GM21360 (cell line): Measurements from ENCODE around the gene SLC49A4.
A peak's percentile ranks its signal among the peaks of the same experiment; 100 is the strongest.

Experiments
- ATAC-seq: cut with Tn5 transposase; IDR thresholded peaks from one replicate; pipeline ENCODE4 v1.9.1; 2021; ENCODE audit warnings: mild to moderate bottlenecking, moderate library complexity; ENCODE audit not compliant: unreplicated experiment

Gene SLC49A4

GRCh38 chr3:122784436-122784835 lies 10.4 kb upstream of the SLC49A4 start:
- ATAC-seq = no peak

- no peak for ATAC-seq
These were observed 9.6 kb upstream of the SLC49A4 start for GRCh38 chr3:122785231-122785630.

- ATAC-seq = no peak
These were observed 8.8 kb upstream of the SLC49A4 start for GRCh38 chr3:122786066-122786465.

- no peak for ATAC-seq
These were observed 7.0 kb upstream of the SLC49A4 start for GRCh38 chr3:122787872-122788271.

- no peak for ATAC-seq
These were observed 5.1 kb upstream of the SLC49A4 start for GRCh38 chr3:122789585-122790273.

GRCh38 chr3:122793568-122794416 lies 1.1 kb upstream of the SLC49A4 start, which contains the start of gene HSPBAP1:
Gene HSPBAP1 (minus strand): TSS chr3:122793831. CDS start chr3:122793680, 151 bp downstream.
- peak; percentile 57 for ATAC-seq

GRCh38 chr3:122794483-122794778 lies 438 bp upstream of the SLC49A4 start:
- ATAC-seq = no peak

GRCh38 chr3:122795674-122796195 lies 866 bp downstream of the SLC49A4 start:
- no peak for ATAC-seq

GRCh38 chr3:122797291-122797690 lies 2.4 kb downstream of the SLC49A4 start:
- no peak for ATAC-seq

GRCh38 chr3:122799322-122799721 lies 4.5 kb downstream of the SLC49A4 start:
- no peak for ATAC-seq

GRCh38 chr3:122800031-122800430 lies 5.2 kb downstream of the SLC49A4 start:
- no peak for ATAC-seq

- no peak for ATAC-seq
These were observed 5.9 kb downstream of the SLC49A4 start for GRCh38 chr3:122800706-122801237.

- no peak for ATAC-seq
These were observed 7.5 kb downstream of the SLC49A4 start for GRCh38 chr3:122802323-122802722.

GRCh38 chr3:122803977-122804376 lies 9.1 kb downstream of the SLC49A4 start:
- no peak for ATAC-seq

GRCh38 chr3:122810734-122811133 lies 15.9 kb downstream of the SLC49A4 start:
- ATAC-seq = no peak

GRCh38 chr3:122816587-122816986 lies 21.7 kb downstream of the SLC49A4 start:
- ATAC-seq = no peak

GRCh38 chr3:122824465-122825381 lies 29.9 kb downstream of the SLC49A4 start:
- ATAC-seq = no peak

- ATAC-seq = no peak
These were observed 30.6 kb downstream of the SLC49A4 start for GRCh38 chr3:122825460-122825859.

- no peak for ATAC-seq
These were observed 31.4 kb downstream of the SLC49A4 start for GRCh38 chr3:122826278-122826677.

- ATAC-seq = no peak
These were observed 33.4 kb downstream of the SLC49A4 start for GRCh38 chr3:122828281-122828680.

- no peak for ATAC-seq
These were observed 40.7 kb downstream of the SLC49A4 start for GRCh38 chr3:122835590-122835989.
